Keratinocyte (primary cell): Measurements from ENCODE around the gene ZNF765.
"Not testable (repeated sequence)": the region's sequence is repeated elsewhere in the genome, so short reads cannot be mapped to it uniquely, and the experiment has no call there.

Experiments used
- EZH2 ChIP-seq: IDR thresholded peaks from one replicate; pipeline ENCODE4 v1.6.1; 2012; ENCODE audit warnings: inconsistent platforms, mild to moderate bottlenecking, low read length, moderate library complexity
- TF ChIP-seq, protein P1 (sequence below), 3 experiments: IDR thresholded peaks in 1 of 3; conservative IDR thresholded peaks in 1 of 3; optimal IDR thresholded peaks in 1 of 3; 2 replicates in 2 of 3; 3 replicates in 1 of 3; pipeline versions ENCODE3 to v1.5.1; 2011; ENCODE audit warnings: low read length in 3 of 3, mild to moderate bottlenecking in 3 of 3, moderate library complexity in 2 of 3, control low read depth in 1 of 3, inconsistent platforms in 1 of 3; ENCODE audit not compliant: insufficient read depth in 2 of 3; ENCODE audit errors: extremely low read depth in 1 of 3

DNA sequence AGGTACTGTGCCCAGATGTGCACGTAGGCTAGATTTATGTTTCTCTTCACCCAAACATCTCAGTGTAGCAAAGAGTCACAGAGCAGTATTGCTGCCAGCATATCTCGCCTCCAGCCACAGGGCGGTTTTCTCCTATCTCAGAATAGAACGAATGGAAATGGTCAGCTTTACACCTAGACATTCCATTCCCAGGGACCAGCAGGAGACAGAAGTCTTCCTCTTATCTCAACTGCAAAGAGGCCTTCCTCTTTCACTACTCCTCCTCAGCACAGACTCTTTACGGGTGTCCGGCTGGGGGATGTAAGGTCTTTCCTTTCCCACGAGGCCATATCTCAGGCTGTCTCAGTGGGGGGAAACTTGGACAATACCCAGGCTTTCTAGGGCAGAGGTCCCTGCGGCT is 73.7 kb downstream of the ZNF765 start:
- TF ChIP-seq, protein P1, sequence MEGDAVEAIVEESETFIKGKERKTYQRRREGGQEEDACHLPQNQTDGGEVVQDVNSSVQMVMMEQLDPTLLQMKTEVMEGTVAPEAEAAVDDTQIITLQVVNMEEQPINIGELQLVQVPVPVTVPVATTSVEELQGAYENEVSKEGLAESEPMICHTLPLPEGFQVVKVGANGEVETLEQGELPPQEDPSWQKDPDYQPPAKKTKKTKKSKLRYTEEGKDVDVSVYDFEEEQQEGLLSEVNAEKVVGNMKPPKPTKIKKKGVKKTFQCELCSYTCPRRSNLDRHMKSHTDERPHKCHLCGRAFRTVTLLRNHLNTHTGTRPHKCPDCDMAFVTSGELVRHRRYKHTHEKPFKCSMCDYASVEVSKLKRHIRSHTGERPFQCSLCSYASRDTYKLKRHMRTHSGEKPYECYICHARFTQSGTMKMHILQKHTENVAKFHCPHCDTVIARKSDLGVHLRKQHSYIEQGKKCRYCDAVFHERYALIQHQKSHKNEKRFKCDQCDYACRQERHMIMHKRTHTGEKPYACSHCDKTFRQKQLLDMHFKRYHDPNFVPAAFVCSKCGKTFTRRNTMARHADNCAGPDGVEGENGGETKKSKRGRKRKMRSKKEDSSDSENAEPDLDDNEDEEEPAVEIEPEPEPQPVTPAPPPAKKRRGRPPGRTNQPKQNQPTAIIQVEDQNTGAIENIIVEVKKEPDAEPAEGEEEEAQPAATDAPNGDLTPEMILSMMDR (optimal IDR thresholded peaks at IDR 0.05 in 1 of 3, IDR thresholded peaks at IDR 0.05 in 1 of 3, conservative IDR thresholded peaks at IDR 0.05 in 1 of 3; ENCODE audit: extremely low read depth in 1 of 3, insufficient read depth in 2 of 3, low read length in 3 of 3): not testable (repeated sequence)
- not testable (repeated sequence) for TF ChIP-seq EZH2
